Muscle of leg (tissue), 11 donors: Measurements from ENCODE around the gene LRMDA. TPM values are rescaled to one million over a fixed set of nuclear protein-coding genes. Genes with fewer than 3 reads are reported as not detected.

Experiments used
- DNase-seq: peaks from one replicate; pipeline ENCODE4 v3.0.0; 2013
- H3K27ac ChIP-seq: one replicate; pipeline ENCODE4 v1.5.1; 2013; ENCODE audit warnings: mild to moderate bottlenecking, low read length, control low read depth
- H3K27me3 ChIP-seq: one replicate; pipeline ENCODE4 v1.6.1; 2013; ENCODE audit warnings: low read length; ENCODE audit not compliant: control insufficient read depth, insufficient read depth
- H3K36me3 ChIP-seq: one replicate; pipeline ENCODE4 v1.6.1; 2013; ENCODE audit warnings: low read length; ENCODE audit not compliant: control insufficient read depth, insufficient read depth
- H3K4me1 ChIP-seq: one replicate; pipeline ENCODE4 v1.6.1; 2013; ENCODE audit warnings: low read length; ENCODE audit not compliant: control insufficient read depth, insufficient read depth
- H3K4me3 ChIP-seq: one replicate; pipeline ENCODE4 v1.5.1; 2013; ENCODE audit warnings: low read length, control low read depth
- H3K9me3 ChIP-seq: replicated peaks from 2 replicates; pipeline ENCODE4 v1.6.1; 2013; ENCODE audit warnings: low read depth, low read length; ENCODE audit not compliant: control insufficient read depth
- WGBS: methylation state at CpG from one replicate; pipeline ENCODE4 v1.1.5; 2013; ENCODE audit warnings: missing lambda C conversion rate; ENCODE audit not compliant: insufficient coverage; 5-methylcytosine and 5-hydroxymethylcytosine counted together
- polyA plus RNA-seq, 8 donors: library from polyadenylated mRNA; unstranded; fragments of 120-200 nt; gene quantifications; one replicate each; pipeline versions ENCODE4 v1.2.1 to v1.2.3, GENCODE V29; 2013; ENCODE audit warnings: inconsistent platforms in 1 of 8, low replicate concordance in 1 of 8; ENCODE audit not compliant: insufficient read length in 8 of 8, insufficient read depth in 1 of 8
- total RNA-seq: library from RNA; stranded (reverse); fragments of 120-200 nt; gene quantifications from one replicate; pipeline ENCODE4 v1.2.4, GENCODE V29; 2013

The LRMDA gene
- total and polyA plus RNA-seq, 9 donors, result 4.8 to 7.9 (median 5.7) TPM

- WGBS, result no CpG with 5 or more reads among the region's 4 CpGs
- Histone ChIP-seq H3K27me3 (no peaks in the 10 kb centered on the region), H3K9me3 (no peaks in the 10 kb centered on the region), H3K27ac (no peak overlapping the region), H3K36me3 (no peaks in the 10 kb centered on the region), H3K4me1 (no peaks in the 10 kb centered on the region), H3K4me3 (no peak overlapping the region)
- DNase-seq, result no peak
These were observed 985.2 kb downstream of the LRMDA start for GRCh38 chr10:76416642-76417041.

GRCh38 chr10:76420725-76421124, 989.3 kb downstream of the LRMDA start:
- Histone ChIP-seq H3K4me1 (no peaks in the 10 kb centered on the region), H3K27ac (no peak overlapping the region), H3K36me3 (no peaks in the 10 kb centered on the region), H3K27me3 (no peaks in the 10 kb centered on the region), H3K9me3 (no peaks in the 10 kb centered on the region), H3K4me3 (no peak overlapping the region)
- no CpG with 5 or more reads among the region's 4 CpGs for WGBS
- DNase-seq, result no peak

GRCh38 chr10:76422769-76423168, 991.3 kb downstream of the LRMDA start:
- Histone ChIP-seq H3K27me3 (no peaks in the 10 kb centered on the region), H3K4me1 (no peaks in the 10 kb centered on the region), H3K9me3 (no peaks in the 10 kb centered on the region), H3K4me3 (no peak overlapping the region), H3K36me3 (no peaks in the 10 kb centered on the region), H3K27ac (no peak overlapping the region)
- 91% methylated on average over 3 of the region's 4 CpGs for WGBS
- no peak for DNase-seq

GRCh38 chr10:76428551-76429367, 997.3 kb downstream of the LRMDA start:
- no peak overlapping the region for H3K4me3 ChIP-seq
- no peaks in the 10 kb centered on the region for H3K36me3 ChIP-seq
- no peak overlapping the region for H3K27ac ChIP-seq
- H3K9me3 ChIP-seq, result no peaks in the 10 kb centered on the region
- no peaks in the 10 kb centered on the region for H3K27me3 ChIP-seq
- WGBS, result 100% methylated on average over 1 of the region's 4 CpGs
- peak; percentile 57 for DNase-seq
- peaks cover 23% of the 10 kb centered on the region for H3K4me1 ChIP-seq

- Histone ChIP-seq H3K27ac (peak overlapping the region; percentile 60), H3K4me1 (peaks cover 23% of the 10 kb centered on the region)
- no CpG with 5 or more reads among the region's 12 CpGs for WGBS
These were observed 998.1 kb downstream of the LRMDA start for GRCh38 chr10:76429368-76430060.

GRCh38 chr10:76430061-76430645, 998.7 kb downstream of the LRMDA start:
- peak; percentile 48 for DNase-seq
- Histone ChIP-seq H3K36me3 (no peaks in the 10 kb centered on the region), H3K9me3 (no peaks in the 10 kb centered on the region), H3K4me1 (peaks cover 23% of the 10 kb centered on the region), H3K27ac (peak overlapping the region; percentile 60), H3K4me3 (peak overlapping the region; percentile 2), H3K27me3 (no peaks in the 10 kb centered on the region)
- no CpG with 5 or more reads among the region's 4 CpGs for WGBS

More at GRCh38 chr10:76429368-76430060, 998.1 kb downstream of the LRMDA start:
- Histone ChIP-seq H3K27me3 (no peaks in the 10 kb centered on the region), H3K4me3 (peak overlapping the region; percentile 2), H3K36me3 (no peaks in the 10 kb centered on the region), H3K9me3 (no peaks in the 10 kb centered on the region)
- peak; percentile 51 for DNase-seq

- DNase-seq, result peak; percentile 36
- peaks cover 32% of the 10 kb centered on the region for H3K4me1 ChIP-seq
- H3K27ac ChIP-seq, result no peak overlapping the region
- H3K9me3 ChIP-seq, result no peaks in the 10 kb centered on the region
- WGBS, result 75% methylated on average over 3 of the region's 7 CpGs
- H3K36me3 ChIP-seq, result no peaks in the 10 kb centered on the region
- H3K27me3 ChIP-seq, result no peaks in the 10 kb centered on the region
- H3K4me3 ChIP-seq, result no peak overlapping the region
These were observed 1000.9 kb downstream of the LRMDA start for GRCh38 chr10:76432016-76433012.

GRCh38 chr10:76433161-76434005, 1002.0 kb downstream of the LRMDA start:
- WGBS, result 84% methylated on average over 7 of the region's 8 CpGs
- Histone ChIP-seq H3K9me3 (no peaks in the 10 kb centered on the region), H3K4me1 (peaks cover 31% of the 10 kb centered on the region), H3K27ac (no peak overlapping the region), H3K27me3 (no peaks in the 10 kb centered on the region), H3K36me3 (no peaks in the 10 kb centered on the region), H3K4me3 (no peak overlapping the region)
- peak; percentile 13 for DNase-seq

- Histone ChIP-seq H3K36me3 (no peaks in the 10 kb centered on the region), H3K9me3 (no peaks in the 10 kb centered on the region), H3K27me3 (no peaks in the 10 kb centered on the region), H3K4me1 (peaks cover 24% of the 10 kb centered on the region), H3K4me3 (no peak overlapping the region), H3K27ac (no peak overlapping the region)
- 100% methylated on average over 1 of the region's 1 CpG for WGBS
- DNase-seq, result no peak
These were observed 1003.7 kb downstream of the LRMDA start for GRCh38 chr10:76435157-76435556.
